Progenitor cell of endocrine pancreas (in vitro differentiated cells): ENCODE measurements around the gene CLEC18B. TPM values are rescaled to one million over a fixed set of nuclear protein-coding genes. Genes with fewer than 3 reads are reported as not detected.

ENCODE experiments used
- DNase-seq: peaks from one replicate; pipeline ENCODE4 v3.0.0; 2021; ENCODE audit warnings: low spot score; ENCODE audit not compliant: unreplicated experiment
- H3K27ac Mint-ChIP-seq: 2 replicates; pipeline ENCODE4 v1.8.0; 2021; ENCODE audit warnings: mild to moderate bottlenecking, moderate library complexity, mixed read lengths
- H3K27me3 Mint-ChIP-seq: 2 replicates; pipeline ENCODE4 v1.8.0; 2021; ENCODE audit warnings: mixed read lengths
- H3K36me3 Mint-ChIP-seq: 2 replicates; pipeline ENCODE4 v1.8.0; 2022; ENCODE audit warnings: mixed read lengths; ENCODE audit not compliant: insufficient read depth
- H3K4me1 Mint-ChIP-seq: 2 replicates; pipeline ENCODE4 v1.8.0; 2021; ENCODE audit warnings: low read depth, mixed read lengths
- H3K4me3 Mint-ChIP-seq: 2 replicates; pipeline ENCODE4 v1.8.0; 2021; ENCODE audit warnings: low read depth, mild to moderate bottlenecking, moderate library complexity, mixed read lengths
- H3K9me3 Mint-ChIP-seq: 2 replicates; pipeline ENCODE4 v1.8.0; 2021; ENCODE audit warnings: low read depth, mixed read lengths
- CTCF ChIP-seq: fragments of 200-600 bp; sonication (generic); IDR thresholded peaks from one replicate; pipeline ENCODE4 v1.5.0; 2021; ENCODE audit warnings: antibody characterized with exemption, mild to moderate bottlenecking; ENCODE audit not compliant: unreplicated experiment
- total RNA-seq: library from RNA; stranded (reverse); gene quantifications from 2 replicates; pipeline ENCODE4 v1.2.1, GENCODE V29; 2021

Gene CLEC18B
- total RNA-seq, 1 donor from 2014 or later = 3.0 TPM

- H3K27ac Mint-ChIP-seq = peak overlapping the region; percentile 31
- H3K9me3 Mint-ChIP-seq = no peaks in the 10 kb centered on the region
- no peak for DNase-seq
- H3K4me1 Mint-ChIP-seq = no peaks in the 10 kb centered on the region
- no peaks in the 10 kb centered on the region for H3K27me3 Mint-ChIP-seq
- no peak overlapping the region for H3K4me3 Mint-ChIP-seq
- TF ChIP-seq CTCF = no peak
- H3K36me3 Mint-ChIP-seq = peaks cover 33% of the 10 kb centered on the region
These were observed 35.0 kb upstream of the CLEC18B start for GRCh38 chr16:74456290-74456625.

GRCh38 chr16:74455619-74456289 lies 34.5 kb upstream of the CLEC18B start:
- TF ChIP-seq CTCF = no peak
- no peak overlapping the region for H3K4me3 Mint-ChIP-seq
- no peak for DNase-seq
- no peaks in the 10 kb centered on the region for H3K9me3 Mint-ChIP-seq
- no peaks in the 10 kb centered on the region for H3K4me1 Mint-ChIP-seq
- H3K27ac Mint-ChIP-seq = peak overlapping the region; percentile 31
- H3K27me3 Mint-ChIP-seq = no peaks in the 10 kb centered on the region
- peaks cover 35% of the 10 kb centered on the region for H3K36me3 Mint-ChIP-seq

GRCh38 chr16:74455213-74455612 lies 33.9 kb upstream of the CLEC18B start:
- no peak for DNase-seq
- H3K27me3 Mint-ChIP-seq = no peaks in the 10 kb centered on the region
- no peaks in the 10 kb centered on the region for H3K9me3 Mint-ChIP-seq
- no peak for TF ChIP-seq CTCF
- H3K4me3 Mint-ChIP-seq = no peak overlapping the region
- H3K36me3 Mint-ChIP-seq = peaks cover 30% of the 10 kb centered on the region
- H3K4me1 Mint-ChIP-seq = no peaks in the 10 kb centered on the region
- H3K27ac Mint-ChIP-seq = no peak overlapping the region

- peak overlapping the region; percentile 29 for H3K27ac Mint-ChIP-seq
- no peak for TF ChIP-seq CTCF
These were observed 30.9 kb upstream of the CLEC18B start for GRCh38 chr16:74451951-74452758.

GRCh38 chr16:74450967-74451760 lies 29.9 kb upstream of the CLEC18B start:
- Mint-ChIP-seq H3K4me3 (no peak overlapping the region), H3K4me1 (no peaks in the 10 kb centered on the region), H3K36me3 (peaks cover 19% of the 10 kb centered on the region), H3K9me3 (no peaks in the 10 kb centered on the region), H3K27me3 (no peaks in the 10 kb centered on the region), H3K27ac (peak overlapping the region; percentile 63)
- DNase-seq = no peak
- no peak for TF ChIP-seq CTCF

More at GRCh38 chr16:74451951-74452758, 30.9 kb upstream of the CLEC18B start:
- Mint-ChIP-seq H3K36me3 (peaks cover 21% of the 10 kb centered on the region), H3K4me1 (no peaks in the 10 kb centered on the region), H3K9me3 (no peaks in the 10 kb centered on the region), H3K4me3 (no peak overlapping the region), H3K27me3 (no peaks in the 10 kb centered on the region)
- no peak for DNase-seq
